ENCODE results near the gene ADAMTS15.

Gene ADAMTS15

DNA sequence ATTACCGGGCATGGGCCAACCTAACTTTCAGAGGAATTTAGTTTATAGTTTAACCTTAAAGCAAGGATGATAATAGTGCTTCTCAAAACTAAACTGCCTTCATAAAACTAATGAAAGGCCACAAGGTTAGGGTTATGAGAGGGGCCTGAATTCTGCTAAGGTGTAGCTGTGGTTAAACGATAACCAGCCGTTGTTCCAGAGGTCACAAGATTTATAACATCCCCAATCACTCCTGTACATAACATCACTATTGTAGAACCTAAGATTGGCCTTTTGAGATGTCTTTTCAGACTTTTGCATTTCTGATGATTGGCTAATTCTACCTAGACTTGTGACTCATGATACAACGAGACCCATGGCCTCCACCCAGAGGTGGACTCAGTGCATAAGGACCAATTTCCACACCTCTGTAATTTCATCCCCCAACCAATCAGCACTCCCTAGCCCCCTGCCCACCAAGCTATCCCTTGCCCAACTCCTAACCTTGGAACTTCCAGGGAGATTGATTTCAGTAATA, 69.8 kb downstream of the ADAMTS15 start:
- no peak for DNase-seq

DNA sequence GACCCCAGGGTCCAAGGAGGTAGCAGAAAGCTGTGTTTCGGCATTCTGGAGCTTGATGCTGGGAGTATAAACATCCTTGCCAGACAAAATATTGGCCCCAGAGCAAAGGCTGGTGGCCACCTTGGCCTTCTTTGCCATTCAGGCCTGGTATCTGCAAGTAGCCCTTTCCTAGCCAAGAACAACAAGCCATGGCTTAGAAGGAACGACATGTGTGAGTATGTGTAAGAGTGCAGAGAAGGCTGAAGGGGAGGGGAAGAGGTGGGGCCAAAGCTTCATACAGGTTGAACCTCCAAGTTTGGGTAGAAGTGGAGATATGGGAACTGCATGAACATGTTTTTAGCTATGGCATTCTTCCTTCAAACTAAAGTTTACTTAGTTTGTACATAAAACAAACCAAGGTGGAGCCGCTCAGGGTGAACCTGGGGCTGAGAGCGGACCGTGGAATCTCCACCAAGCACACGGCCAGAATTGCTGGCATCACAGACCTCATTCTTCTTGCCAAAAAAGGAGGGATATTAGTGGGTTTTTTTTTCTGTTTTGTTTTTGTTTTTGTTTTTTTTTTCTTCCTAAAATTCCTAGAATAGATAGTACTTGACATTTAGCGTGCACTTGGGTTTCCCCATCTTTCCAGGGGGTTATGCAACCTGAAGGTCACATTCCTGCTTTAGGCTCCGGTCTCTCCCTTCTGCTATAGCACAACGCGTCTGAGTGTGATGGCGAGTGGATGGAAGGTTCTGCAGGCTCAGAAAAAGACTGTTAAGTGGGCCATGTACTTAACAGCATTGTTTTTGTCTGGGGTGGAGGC, 70.9 kb downstream of the ADAMTS15 start:
- DNase-seq, result no peak

DNA sequence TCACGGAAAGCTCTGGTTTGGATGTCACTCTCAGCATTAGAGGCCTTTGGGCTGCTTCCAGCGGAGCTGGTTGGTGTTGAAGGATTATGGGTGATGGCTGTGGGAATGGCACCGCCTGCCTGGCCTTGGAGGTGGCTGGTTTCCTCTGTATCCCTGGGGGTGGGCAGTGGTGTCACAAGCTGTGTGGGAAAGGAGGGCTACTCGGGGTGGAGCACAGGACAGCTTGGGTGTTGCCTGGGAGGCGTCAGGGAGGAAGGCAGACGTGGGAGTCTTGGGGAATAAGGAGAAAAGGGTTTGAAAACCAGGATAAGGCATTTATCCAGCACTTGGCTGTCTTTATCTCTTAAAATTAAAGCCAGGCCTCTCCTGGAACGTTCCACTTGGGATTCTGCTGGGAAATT, 71.8 kb downstream of the ADAMTS15 start:
- no peak for DNase-seq

DNA sequence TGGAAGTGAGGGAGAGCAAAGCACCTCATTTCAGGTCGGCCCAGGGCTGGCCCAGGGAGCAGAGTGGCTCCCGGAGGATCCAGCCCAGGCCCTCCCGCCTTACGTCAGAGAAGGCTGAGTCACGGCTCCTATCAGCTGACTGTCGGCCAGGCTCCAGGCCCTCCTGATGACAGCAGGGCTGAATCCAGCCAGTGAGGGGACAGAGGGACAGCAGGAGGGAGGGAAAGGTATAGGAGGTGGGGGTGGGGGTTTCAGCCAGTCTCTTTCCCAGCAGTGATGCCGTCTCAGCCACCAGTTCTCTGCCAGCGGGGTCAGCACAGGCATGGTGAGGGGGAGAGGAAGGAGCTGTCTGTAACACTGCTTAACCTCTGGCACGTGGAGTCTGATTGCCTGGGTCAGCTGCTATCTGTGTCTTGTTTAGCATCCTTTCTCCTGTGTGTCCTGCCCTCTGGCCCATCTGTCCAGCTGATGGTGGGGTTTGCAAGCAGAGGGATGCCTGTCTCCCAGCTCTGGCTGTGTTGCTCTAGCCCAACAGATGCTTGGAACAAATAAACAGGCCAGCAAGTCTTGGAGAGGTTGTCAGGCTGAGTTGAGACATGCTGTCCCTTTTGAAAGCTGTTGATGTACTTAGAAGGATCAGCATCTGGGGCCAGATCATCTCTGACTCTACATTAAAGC, 74.0 kb downstream of the ADAMTS15 start:
- DNase-seq, result no peak

DNA sequence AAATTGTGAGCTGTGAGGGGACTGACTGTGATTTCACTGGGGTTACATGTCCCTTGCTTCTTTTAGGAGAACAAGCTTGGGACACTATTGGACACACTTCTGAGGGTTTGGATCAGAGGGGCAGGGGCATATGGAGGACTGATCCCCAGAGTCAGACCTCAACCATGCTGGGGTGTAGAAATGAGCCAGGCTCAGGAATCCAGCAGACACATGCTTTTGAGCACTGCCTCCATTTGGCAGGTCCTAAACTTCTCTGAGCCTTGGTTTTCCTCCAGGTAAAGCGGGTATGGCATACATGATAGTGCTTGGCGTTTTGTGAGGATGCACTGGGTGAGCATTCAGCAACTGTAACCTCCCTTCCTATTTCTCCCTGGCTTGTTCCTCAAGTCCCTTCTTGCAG, 74.7 kb downstream of the ADAMTS15 start:
- DNase-seq, result no peak

DNA sequence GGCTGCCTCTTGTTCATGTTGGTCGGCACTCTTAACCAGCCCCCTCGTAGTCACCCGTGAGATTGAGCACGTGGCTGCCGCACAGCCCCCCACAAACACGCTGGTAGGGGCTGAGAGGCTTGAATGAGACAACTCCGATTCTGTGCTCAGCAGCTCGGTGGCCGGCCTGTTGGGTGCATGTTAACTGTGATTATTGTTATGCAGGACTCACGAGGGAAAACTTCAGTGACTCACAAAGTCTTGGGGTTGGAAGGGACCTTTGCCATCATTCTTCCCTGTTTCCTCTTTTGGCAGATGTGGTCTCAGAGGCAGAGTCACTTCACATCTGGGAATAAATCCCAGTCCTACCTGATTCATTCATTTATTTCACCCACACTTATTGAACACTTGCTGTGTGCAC, 75.2 kb downstream of the ADAMTS15 start:
- no peak for DNase-seq

DNA sequence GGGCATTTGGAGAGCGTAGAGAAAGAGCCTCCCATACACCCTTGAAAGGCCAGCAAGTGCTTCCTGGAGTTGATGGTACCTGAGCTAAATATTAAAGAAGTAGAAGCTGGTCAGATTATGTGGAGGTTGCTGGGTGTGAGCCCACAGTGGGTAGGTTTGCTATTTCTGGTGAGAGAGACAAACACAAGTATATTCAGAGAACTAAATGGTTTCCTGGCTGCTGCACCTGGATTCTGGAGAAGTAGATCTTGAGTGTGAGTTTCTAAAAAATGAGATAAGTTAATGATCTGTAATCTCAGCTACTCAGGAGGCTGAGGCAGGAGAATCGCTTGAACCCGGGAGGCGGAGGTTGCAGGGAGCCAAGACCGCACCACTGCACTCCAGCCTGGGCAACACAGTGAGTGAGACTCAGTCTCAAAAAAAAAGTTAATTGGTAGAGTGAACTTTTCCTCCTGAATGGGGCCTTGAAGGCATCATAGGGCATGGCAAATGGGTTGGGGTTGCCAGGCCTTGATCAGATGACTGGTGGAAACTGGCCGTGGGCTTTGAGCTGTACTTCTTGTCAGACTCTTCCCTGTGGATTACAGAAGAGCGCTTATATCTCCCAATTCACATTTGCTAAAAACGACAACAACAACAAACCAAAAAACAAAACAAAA, 75.8 kb downstream of the ADAMTS15 start:
- DNase-seq, result no peak

DNA sequence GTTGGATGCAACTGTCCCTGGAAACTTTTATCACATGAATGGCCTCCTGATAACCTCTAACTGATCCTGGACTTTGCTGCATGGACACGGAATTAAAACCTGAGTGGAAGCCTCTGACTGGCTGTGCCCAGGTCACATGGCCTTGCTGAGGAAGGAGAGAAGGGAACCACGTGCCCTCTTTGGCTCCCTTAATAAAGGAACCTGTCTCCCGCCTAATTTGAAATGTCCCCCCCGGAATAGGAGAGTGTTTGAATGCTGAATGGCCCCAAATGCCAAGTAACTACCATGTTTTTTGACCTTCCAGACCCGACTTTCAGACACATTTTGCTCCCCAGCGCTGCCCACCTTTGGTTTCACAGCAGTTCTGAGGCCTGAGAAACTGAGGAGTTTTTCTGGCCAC, 76.9 kb downstream of the ADAMTS15 start:
- no peak for DNase-seq
